ENCODE data around the gene FBXO3. TPM values are rescaled to one million over a fixed set of nuclear protein-coding genes. Genes with fewer than 3 reads are reported as not detected.
"Not testable (repeated sequence)": the region's sequence is repeated elsewhere in the genome, so short reads cannot be mapped to it uniquely, and the experiment has no call there.

FBXO3 gene
- total and polyA plus RNA-seq, 9 donors: 25.2 to 43.0 (median 33.8) TPM

- DNase-seq: no peak
- no peaks in the 10 kb centered on the region for H3K27me3 ChIP-seq
- no peak for TF ChIP-seq EP300 (IDR thresholded peaks at IDR 0.05)
- TF ChIP-seq CTCF (IDR thresholded peaks at IDR 0.05): no peak
- TF ChIP-seq POLR2A (IDR thresholded peaks at IDR 0.05): no peak
- no peaks in the 10 kb centered on the region for H3K9me3 ChIP-seq
- peaks cover 6% of the 10 kb centered on the region for H3K4me1 ChIP-seq (ENCODE audit: insufficient read depth)
- H3K4me3 ChIP-seq: no peak overlapping the region
- H3K27ac ChIP-seq: no peak overlapping the region
- WGBS, 3 donors: 75 to 82% (median 75%) methylated on average over 9 of the region's 9 CpGs
- no peaks in the 10 kb centered on the region for H3K36me3 ChIP-seq
- intact Hi-C loops (cut with DNase I): no loop called here
Observed at GRCh38 chr11:33731723-33732531, 42.4 kb downstream of the FBXO3 start.

GRCh38 chr11:33730716-33731115, 43.6 kb downstream of the FBXO3 start:
- Histone ChIP-seq H3K4me1 (ENCODE audit: insufficient read depth) (peaks cover 6% of the 10 kb centered on the region), H3K4me3 (no peak overlapping the region), H3K36me3 (no peaks in the 10 kb centered on the region), H3K27ac (no peak overlapping the region), H3K27me3 (no peaks in the 10 kb centered on the region), H3K9me3 (no peaks in the 10 kb centered on the region)
- DNase-seq: no peak
- TF ChIP-seq EP300 (IDR thresholded peaks at IDR 0.05): no peak
- TF ChIP-seq POLR2A (IDR thresholded peaks at IDR 0.05): no peak
- TF ChIP-seq CTCF (IDR thresholded peaks at IDR 0.05): no peak
- WGBS, 3 donors: 76 to 81% (median 78%) methylated on average over 7 of the region's 7 CpGs
- intact Hi-C loops (cut with DNase I): no loop called here

GRCh38 chr11:33729072-33729664, 45.2 kb downstream of the FBXO3 start:
- H3K27ac ChIP-seq; H3K27me3 ChIP-seq; DNase-seq; H3K36me3 ChIP-seq; intact Hi-C loops (cut with DNase I); H3K4me3 ChIP-seq; H3K9me3 ChIP-seq: not testable (repeated sequence)
- peaks cover 10% of the 10 kb centered on the region for H3K4me1 ChIP-seq (ENCODE audit: insufficient read depth)
- 66 to 75% (median 66%) methylated on average over 5 of the region's 5 CpGs for WGBS, 3 donors

- H3K4me3 ChIP-seq; H3K9me3 ChIP-seq; H3K27me3 ChIP-seq; DNase-seq; intact Hi-C loops (cut with DNase I); H3K27ac ChIP-seq; H3K36me3 ChIP-seq: not testable (repeated sequence)
- peaks cover 21% of the 10 kb centered on the region for H3K4me1 ChIP-seq (ENCODE audit: insufficient read depth)
- WGBS, 3 donors: 29 to 35% (median 31%) methylated on average over 1 of the region's 1 CpG
Observed at GRCh38 chr11:33727539-33727938, 46.8 kb downstream of the FBXO3 start.

GRCh38 chr11:33725496-33725895, 48.8 kb downstream of the FBXO3 start:
- H3K4me3 ChIP-seq: no peak overlapping the region
- TF ChIP-seq CTCF (IDR thresholded peaks at IDR 0.05) (no peak), EP300 (IDR thresholded peaks at IDR 0.05) (no peak), POLR2A (IDR thresholded peaks at IDR 0.05) (no peak)

More at GRCh38 chr11:33725496-33725895, 48.8 kb downstream of the FBXO3 start:
- 76 to 95% (median 77%) methylated on average over 5 of the region's 5 CpGs for WGBS, 3 donors
- H3K4me1 ChIP-seq (ENCODE audit: insufficient read depth): peaks cover 24% of the 10 kb centered on the region
- H3K36me3 ChIP-seq: no peaks in the 10 kb centered on the region
- H3K9me3 ChIP-seq: no peaks in the 10 kb centered on the region
- no peak overlapping the region for H3K27ac ChIP-seq
- H3K27me3 ChIP-seq: no peaks in the 10 kb centered on the region
- no peak for DNase-seq
- intact Hi-C loops (cut with DNase I): no loop called here
